GM13976 (cell line): ENCODE results near the gene NT5C3A.
A peak's percentile ranks its signal among the peaks of the same experiment; 100 is the strongest.
"Not testable (repeated sequence)": the region's sequence is repeated elsewhere in the genome, so short reads cannot be mapped to it uniquely, and the experiment has no call there.

Source experiments
- DNase-seq: peaks from one replicate; pipeline ENCODE4 v3.0.0; 2012; ENCODE audit warnings: low spot score
- CTCF ChIP-seq: IDR thresholded peaks from 2 replicates; pipeline ENCODE4 v1.5.1; 2012; ENCODE audit warnings: borderline replicate concordance, mild to moderate bottlenecking; ENCODE audit not compliant: insufficient read depth; ENCODE audit errors: extremely low read depth, missing control alignments, control extremely low read depth
- in situ Hi-C: fragments of 300-500 bp; cut with MboI; formaldehyde crosslinking; loops from one replicate; pipeline ENCODE4 v1.12.0; 2022; ENCODE audit warnings: low sequenced_read_pairs, mixed read lengths, inconsistent platforms; ENCODE audit not compliant: unreplicated experiment

Gene NT5C3A

GRCh38 chr7:33107136-33108066 lies 44.8 kb upstream of the NT5C3A start:
- peak; percentile 57 for TF ChIP-seq CTCF
- DNase-seq = peak; percentile 45
- in situ Hi-C loops = loop anchor here (25.0 kb wide), 2 partner anchors 320 to 620 kb away; partner anchors contain the start of genes AVL9 and LSM5

GRCh38 chr7:33101906-33102305 lies 39.3 kb upstream of the NT5C3A start:
- DNase-seq = no peak
- in situ Hi-C loops = loop anchor here (25.0 kb wide), 2 partner anchors 315 to 615 kb away; partner anchors contain the start of genes AVL9 and LSM5
- no peak for TF ChIP-seq CTCF

GRCh38 chr7:33100770-33101169 lies 38.2 kb upstream of the NT5C3A start:
- in situ Hi-C loops = loop anchor here (25.0 kb wide), 2 partner anchors 313 to 613 kb away; partner anchors contain the start of genes AVL9 and LSM5
- no peak for DNase-seq
- no peak for TF ChIP-seq CTCF

- in situ Hi-C loops = no loop called here
- TF ChIP-seq CTCF = no peak
Observed at GRCh38 chr7:33099154-33099940, 36.8 kb upstream of the NT5C3A start.

GRCh38 chr7:33094745-33095275 lies 32.2 kb upstream of the NT5C3A start:
- in situ Hi-C loops, DNase-seq: not testable (repeated sequence)

More at GRCh38 chr7:33099154-33099940, 36.8 kb upstream of the NT5C3A start:
- DNase-seq = no peak

- no peak for DNase-seq
- in situ Hi-C loops = no loop called here
- TF ChIP-seq CTCF = no peak
Observed at GRCh38 chr7:33093266-33093665, 30.7 kb upstream of the NT5C3A start.
